Panc1 (cell line): ENCODE data around the gene ITGBL1. TPM values are rescaled to one million over a fixed set of nuclear protein-coding genes. Genes with fewer than 3 reads are reported as not detected.

Experiments used
- ATAC-seq: fragments of 200-7000 bp; cut with Tn5 transposase; 2 replicates; pipeline ENCODE4 v1.9.1; 2020; ENCODE audit warnings: mild to moderate bottlenecking, moderate library complexity
- BruUV-seq: library from RNA; stranded (reverse); fragments of 400-500 nt; replicated peaks from 2 replicates; lab custom pipeline; 2021; lab: Mats Ljungman, UMichigan
- CTCF ChIA-PET: fragments of 300-600 bp; sonication (Branson Sonifier 250); formaldehyde crosslinking; loops from one replicate; lab custom pipeline; 2022; ENCODE audit warnings: antibody characterized with exemption; lab: Charles Lee
- POLR2A ChIA-PET: fragments of 300-600 bp; sonication (Branson Sonifier 250); formaldehyde crosslinking; loops from one replicate; lab custom pipeline; 2022; ENCODE audit warnings: antibody characterized with exemption; lab: Charles Lee
- DNase-seq: peaks from one replicate; pipeline ENCODE4 v3.0.0-alpha.2; 2010; ENCODE audit warnings: low read depth, low spot score
- H3K27ac ChIP-seq: 2 replicates; pipeline ENCODE4 v1.5.1; 2011; ENCODE audit warnings: mild to moderate bottlenecking, low read length, inconsistent platforms
- H3K27me3 ChIP-seq: fragments of 200-500 bp; sonication (Bioruptor generic); 2 replicates; pipeline ENCODE4 v1.6.0; 2014; ENCODE audit warnings: low read length, inconsistent platforms; ENCODE audit not compliant: control insufficient read depth, insufficient read depth
- H3K36me3 ChIP-seq: fragments of 200-500 bp; sonication (Bioruptor generic); 2 replicates; pipeline ENCODE4 v1.5.1; 2014; ENCODE audit warnings: inconsistent platforms, mild to moderate bottlenecking, low read length, moderate library complexity; ENCODE audit not compliant: control insufficient read depth, insufficient read depth
- H3K4me1 ChIP-seq: 2 replicates; pipeline ENCODE4 v1.5.1; 2011; ENCODE audit warnings: inconsistent platforms, mild to moderate bottlenecking, low read length, moderate library complexity; ENCODE audit not compliant: control insufficient read depth, insufficient read depth
- H3K4me3 ChIP-seq, 2 experiments: 2 replicates each; pipeline ENCODE4 v1.5.1; 2011 to 2012; ENCODE audit warnings: low read depth in 2 of 2, low read length in 2 of 2, mild to moderate bottlenecking in 2 of 2, inconsistent platforms in 1 of 2, moderate library complexity in 1 of 2
- H3K9me3 ChIP-seq: fragments of 200-500 bp; sonication (Bioruptor generic); 2 replicates; pipeline ENCODE4 v1.5.1; 2014; ENCODE audit warnings: low read depth, mild to moderate bottlenecking, inconsistent platforms, low read length, moderate library complexity; ENCODE audit not compliant: control insufficient read depth, insufficient read depth
- POLR2AphosphoS5 ChIP-seq: IDR thresholded peaks from 2 replicates; pipeline ENCODE4 v1.6.1; 2012; ENCODE audit warnings: mild to moderate bottlenecking, low read depth, low read length, moderate library complexity
- SIN3A ChIP-seq: IDR thresholded peaks from 2 replicates; pipeline ENCODE4 v1.6.1; 2012; ENCODE audit warnings: low read depth, mild to moderate bottlenecking, low read length, moderate library complexity, borderline replicate concordance; ENCODE audit not compliant: insufficient read depth
- TCF7L2 ChIP-seq: IDR thresholded peaks from 2 replicates; pipeline ENCODE4 v1.6.1; 2011; ENCODE audit warnings: mild to moderate bottlenecking, low read depth, low read length, inconsistent platforms
- in situ Hi-C: cut with HindIII; loops from 2 replicates; pipeline ENCODE4 v1.10.0; 2016; ENCODE audit warnings: low sequenced_read_pairs, low pct_unique_long_range_greater_than_20kb
- intact Hi-C: fragments of 100-400 bp; cut with micrococcal nuclease; formaldehyde crosslinking; loops from one replicate; pipeline ENCODE4 v1.10.0; 2022; ENCODE audit not compliant: unreplicated experiment
- total RNA-seq: library from RNA; stranded (reverse); gene quantifications from one replicate; pipeline ENCODE4 v1.2.1, GENCODE V29; 2021; ENCODE audit not compliant: unreplicated experiment
- TF ChIP-seq, protein P1 (sequence below): fragments of 450-650 bp; IDR thresholded peaks from 2 replicates; pipeline ENCODE4 v1.5.1; 2017; ENCODE audit warnings: mild to moderate bottlenecking
- TF ChIP-seq, protein P2 (sequence below), 2 experiments: IDR thresholded peaks; 2 replicates each; pipeline ENCODE4 v1.6.1; 2011 to 2012; ENCODE audit warnings: low read depth in 2 of 2, control low read depth in 1 of 2, low read length in 1 of 2, mild to moderate bottlenecking in 1 of 2, moderate library complexity in 1 of 2; ENCODE audit not compliant: insufficient read depth in 1 of 2

The ITGBL1 gene
- total RNA-seq, 1 experiment from 2014 or later = 14.3 TPM

DNA sequence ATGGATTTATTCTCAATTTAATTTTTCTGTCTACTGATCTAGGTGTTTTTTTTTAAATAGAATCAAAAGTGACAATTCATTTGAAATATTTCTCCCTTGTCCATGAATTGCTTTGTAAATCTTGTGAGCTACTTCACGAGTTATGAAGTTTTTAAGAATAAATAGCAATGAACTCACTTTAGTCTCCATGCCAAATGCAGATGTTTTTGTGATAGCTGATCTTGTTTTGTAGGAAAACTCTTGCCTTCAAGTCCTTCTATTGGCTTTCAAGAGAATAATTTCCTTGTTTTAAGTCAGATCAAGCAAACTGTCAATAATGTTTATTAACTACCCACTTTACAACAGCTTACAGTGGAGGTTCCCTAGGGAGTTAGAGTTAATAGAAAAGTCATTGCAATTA is 99.8 kb downstream of the ITGBL1 start:
- POLR2A ChIA-PET = no interaction called here
- no TSS peak for BruUV-seq
- intact Hi-C loops = no loop called here
- Histone ChIP-seq H3K4me1 (no peaks in the 10 kb centered on the region), H3K36me3 (no peaks in the 10 kb centered on the region), H3K4me3 (no peak overlapping the region), H3K27me3 (no peaks in the 10 kb centered on the region), H3K9me3 (no peaks in the 10 kb centered on the region), H3K27ac (no peak overlapping the region)
- DNase-seq (no peak), ATAC-seq (no peak)
- CTCF ChIA-PET = no interaction called here
- no peak for TF ChIP-seq SIN3A
- no peak for TF ChIP-seq POLR2AphosphoS5
- TF ChIP-seq, protein P1, sequence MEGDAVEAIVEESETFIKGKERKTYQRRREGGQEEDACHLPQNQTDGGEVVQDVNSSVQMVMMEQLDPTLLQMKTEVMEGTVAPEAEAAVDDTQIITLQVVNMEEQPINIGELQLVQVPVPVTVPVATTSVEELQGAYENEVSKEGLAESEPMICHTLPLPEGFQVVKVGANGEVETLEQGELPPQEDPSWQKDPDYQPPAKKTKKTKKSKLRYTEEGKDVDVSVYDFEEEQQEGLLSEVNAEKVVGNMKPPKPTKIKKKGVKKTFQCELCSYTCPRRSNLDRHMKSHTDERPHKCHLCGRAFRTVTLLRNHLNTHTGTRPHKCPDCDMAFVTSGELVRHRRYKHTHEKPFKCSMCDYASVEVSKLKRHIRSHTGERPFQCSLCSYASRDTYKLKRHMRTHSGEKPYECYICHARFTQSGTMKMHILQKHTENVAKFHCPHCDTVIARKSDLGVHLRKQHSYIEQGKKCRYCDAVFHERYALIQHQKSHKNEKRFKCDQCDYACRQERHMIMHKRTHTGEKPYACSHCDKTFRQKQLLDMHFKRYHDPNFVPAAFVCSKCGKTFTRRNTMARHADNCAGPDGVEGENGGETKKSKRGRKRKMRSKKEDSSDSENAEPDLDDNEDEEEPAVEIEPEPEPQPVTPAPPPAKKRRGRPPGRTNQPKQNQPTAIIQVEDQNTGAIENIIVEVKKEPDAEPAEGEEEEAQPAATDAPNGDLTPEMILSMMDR = no peak
- TF ChIP-seq, protein P2, sequence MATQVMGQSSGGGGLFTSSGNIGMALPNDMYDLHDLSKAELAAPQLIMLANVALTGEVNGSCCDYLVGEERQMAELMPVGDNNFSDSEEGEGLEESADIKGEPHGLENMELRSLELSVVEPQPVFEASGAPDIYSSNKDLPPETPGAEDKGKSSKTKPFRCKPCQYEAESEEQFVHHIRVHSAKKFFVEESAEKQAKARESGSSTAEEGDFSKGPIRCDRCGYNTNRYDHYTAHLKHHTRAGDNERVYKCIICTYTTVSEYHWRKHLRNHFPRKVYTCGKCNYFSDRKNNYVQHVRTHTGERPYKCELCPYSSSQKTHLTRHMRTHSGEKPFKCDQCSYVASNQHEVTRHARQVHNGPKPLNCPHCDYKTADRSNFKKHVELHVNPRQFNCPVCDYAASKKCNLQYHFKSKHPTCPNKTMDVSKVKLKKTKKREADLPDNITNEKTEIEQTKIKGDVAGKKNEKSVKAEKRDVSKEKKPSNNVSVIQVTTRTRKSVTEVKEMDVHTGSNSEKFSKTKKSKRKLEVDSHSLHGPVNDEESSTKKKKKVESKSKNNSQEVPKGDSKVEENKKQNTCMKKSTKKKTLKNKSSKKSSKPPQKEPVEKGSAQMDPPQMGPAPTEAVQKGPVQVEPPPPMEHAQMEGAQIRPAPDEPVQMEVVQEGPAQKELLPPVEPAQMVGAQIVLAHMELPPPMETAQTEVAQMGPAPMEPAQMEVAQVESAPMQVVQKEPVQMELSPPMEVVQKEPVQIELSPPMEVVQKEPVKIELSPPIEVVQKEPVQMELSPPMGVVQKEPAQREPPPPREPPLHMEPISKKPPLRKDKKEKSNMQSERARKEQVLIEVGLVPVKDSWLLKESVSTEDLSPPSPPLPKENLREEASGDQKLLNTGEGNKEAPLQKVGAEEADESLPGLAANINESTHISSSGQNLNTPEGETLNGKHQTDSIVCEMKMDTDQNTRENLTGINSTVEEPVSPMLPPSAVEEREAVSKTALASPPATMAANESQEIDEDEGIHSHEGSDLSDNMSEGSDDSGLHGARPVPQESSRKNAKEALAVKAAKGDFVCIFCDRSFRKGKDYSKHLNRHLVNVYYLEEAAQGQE (IDR thresholded peaks at IDR 0.05; ENCODE audit: insufficient read depth in 1 of 2, low read depth in 2 of 2, low read length in 1 of 2) = no peak
- TF ChIP-seq TCF7L2 = no peak
- in situ Hi-C loops = no loop called here

DNA sequence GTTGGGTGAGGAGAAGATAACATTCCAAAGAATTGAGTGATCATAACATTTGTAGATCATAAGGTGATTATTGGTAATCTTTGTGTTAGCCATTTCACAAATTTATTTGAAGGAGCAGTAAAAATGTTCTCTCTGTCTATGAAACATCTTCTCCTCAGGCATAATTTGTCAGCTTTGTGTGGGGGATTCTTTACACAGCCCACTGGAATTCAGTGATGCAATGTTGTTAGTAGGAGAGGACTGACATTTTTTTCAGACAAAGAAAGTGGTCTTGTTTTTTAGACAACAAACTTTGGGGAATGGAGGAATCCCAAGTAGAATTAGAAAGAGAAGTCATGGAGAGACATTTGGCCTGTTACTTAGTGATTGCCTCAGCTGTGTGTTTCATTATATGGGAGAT is 100.3 kb downstream of the ITGBL1 start:
- CTCF ChIA-PET = no interaction called here
- TF ChIP-seq, protein P1 = no peak
- no peak for TF ChIP-seq SIN3A
- TF ChIP-seq POLR2AphosphoS5 = no peak
- TF ChIP-seq, protein P2 (IDR thresholded peaks at IDR 0.05; ENCODE audit: insufficient read depth in 1 of 2, low read depth in 2 of 2, low read length in 1 of 2) = no peak
- no peak for TF ChIP-seq TCF7L2
- H3K4me1 ChIP-seq = no peaks in the 10 kb centered on the region
- no TSS peak for BruUV-seq
- H3K27ac ChIP-seq = no peak overlapping the region; the same call in 1 of the 2 replicates
- no peak overlapping the region for H3K4me3 ChIP-seq
- H3K36me3 ChIP-seq = no peaks in the 10 kb centered on the region
- intact Hi-C loops (no loop called here), in situ Hi-C loops (no loop called here)
- POLR2A ChIA-PET = no interaction called here
- ATAC-seq (no peak), DNase-seq (no peak)
- H3K27me3 ChIP-seq = no peaks in the 10 kb centered on the region
- H3K9me3 ChIP-seq = no peaks in the 10 kb centered on the region
